ENCODE data around the gene DIPK1C.

DIPK1C gene

DNA sequence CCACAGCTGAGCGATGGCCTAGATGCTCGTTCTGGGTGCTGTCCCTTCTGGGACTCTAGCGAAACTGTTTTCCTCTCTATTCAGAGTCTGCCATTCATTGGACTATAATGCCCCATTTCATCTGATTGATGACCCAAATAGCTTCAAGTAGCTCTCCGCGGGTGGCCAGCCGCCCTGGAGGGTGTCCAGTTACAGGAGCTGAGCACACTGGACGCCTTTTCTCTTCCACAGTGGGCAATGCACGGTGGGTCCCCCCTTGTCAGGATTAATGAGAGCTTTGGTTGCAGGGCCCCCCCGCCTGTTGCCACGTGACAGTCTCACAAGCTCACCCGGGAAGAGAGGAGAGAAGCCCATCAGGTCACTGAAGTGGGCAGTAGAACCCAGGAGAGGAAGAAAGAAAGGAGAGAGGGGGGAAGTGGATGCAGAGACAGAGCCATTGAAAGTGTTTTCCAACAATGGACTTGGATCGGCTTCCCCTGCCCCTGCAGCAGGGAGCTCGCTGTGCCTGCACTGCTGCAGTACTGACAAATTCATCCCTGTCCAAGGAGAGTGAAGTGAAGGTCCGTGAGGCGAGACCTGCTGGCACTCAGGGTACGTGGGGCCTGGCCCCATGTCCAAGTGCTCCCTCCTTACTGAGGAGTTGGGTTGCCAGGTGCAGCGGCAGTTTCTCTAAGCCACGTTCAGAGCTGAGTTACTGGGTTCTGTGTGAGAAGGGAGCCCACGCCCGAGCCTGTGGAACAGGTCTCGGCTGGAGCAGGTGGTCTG lies 44.8 kb downstream of the DIPK1C start:
- H3K9me3 ChIP-seq (ENCODE audit: insufficient read depth, low read depth, low read length): no peaks in the 10 kb centered on the region
- no peak overlapping the region for H3K4me3 ChIP-seq (ENCODE audit: low read length)
- no peak overlapping the region for H3K9ac ChIP-seq (ENCODE audit: low read depth, low read length)
- no peaks in the 10 kb centered on the region for H3K36me3 ChIP-seq (ENCODE audit: insufficient read depth, low read depth, low read length)
- H3K27ac ChIP-seq (ENCODE audit: low read length): no peak overlapping the region
- H3K27me3 ChIP-seq (ENCODE audit: insufficient read depth, low read length): no peaks in the 10 kb centered on the region; the same call in 1 of the 2 replicates
- H3K4me1 ChIP-seq (ENCODE audit: insufficient read depth, low read length): no peaks in the 10 kb centered on the region; the same call in 1 of the 2 replicates

DNA sequence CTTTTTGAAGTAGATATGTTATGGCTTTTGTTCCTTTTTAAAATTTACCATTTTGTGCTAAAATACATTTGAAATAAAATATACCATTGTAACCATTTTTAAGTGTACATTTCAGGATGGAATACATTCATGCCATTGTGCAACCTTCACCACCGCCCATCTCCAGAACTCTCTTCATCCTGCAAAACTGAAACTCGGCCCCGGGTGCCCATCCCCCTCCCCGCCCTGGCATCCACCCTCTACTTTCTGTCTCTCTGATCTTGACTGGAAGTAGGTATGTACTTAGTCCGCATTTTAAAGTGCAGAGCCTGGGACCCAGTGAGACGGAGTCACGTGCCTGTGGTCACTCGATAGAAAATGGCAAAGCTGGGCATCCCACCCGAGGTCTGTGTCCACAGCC lies 45.6 kb downstream of the DIPK1C start:
- no peak overlapping the region for H3K4me3 ChIP-seq (ENCODE audit: low read length)
- no peaks in the 10 kb centered on the region; the same call in 1 of the 2 replicates for H3K27me3 ChIP-seq (ENCODE audit: insufficient read depth, low read length)
- no peak overlapping the region for H3K27ac ChIP-seq (ENCODE audit: low read length)
- H3K9me3 ChIP-seq (ENCODE audit: insufficient read depth, low read depth, low read length): no peaks in the 10 kb centered on the region
- H3K36me3 ChIP-seq (ENCODE audit: insufficient read depth, low read depth, low read length): no peaks in the 10 kb centered on the region
- H3K9ac ChIP-seq (ENCODE audit: low read depth, low read length): no peak overlapping the region
- H3K4me1 ChIP-seq (ENCODE audit: insufficient read depth, low read length): no peaks in the 10 kb centered on the region; the same call in 1 of the 2 replicates

- Histone ChIP-seq H3K9me3 (ENCODE audit: insufficient read depth, low read depth, low read length) (no peaks in the 10 kb centered on the region), H3K4me3 (ENCODE audit: low read length) (no peak overlapping the region), H3K27ac (ENCODE audit: low read length) (no peak overlapping the region), H3K9ac (ENCODE audit: low read depth, low read length) (no peak overlapping the region), H3K36me3 (ENCODE audit: insufficient read depth, low read depth, low read length) (no peaks in the 10 kb centered on the region), H3K27me3 (ENCODE audit: insufficient read depth, low read length) (no peaks in the 10 kb centered on the region; the same call in 1 of the 2 replicates), H3K4me1 (ENCODE audit: insufficient read depth, low read length) (no peaks in the 10 kb centered on the region; the same call in 1 of the 2 replicates)
These were observed 46.6 kb downstream of the DIPK1C start for GRCh38 chr18:74410441-74410992.

DNA sequence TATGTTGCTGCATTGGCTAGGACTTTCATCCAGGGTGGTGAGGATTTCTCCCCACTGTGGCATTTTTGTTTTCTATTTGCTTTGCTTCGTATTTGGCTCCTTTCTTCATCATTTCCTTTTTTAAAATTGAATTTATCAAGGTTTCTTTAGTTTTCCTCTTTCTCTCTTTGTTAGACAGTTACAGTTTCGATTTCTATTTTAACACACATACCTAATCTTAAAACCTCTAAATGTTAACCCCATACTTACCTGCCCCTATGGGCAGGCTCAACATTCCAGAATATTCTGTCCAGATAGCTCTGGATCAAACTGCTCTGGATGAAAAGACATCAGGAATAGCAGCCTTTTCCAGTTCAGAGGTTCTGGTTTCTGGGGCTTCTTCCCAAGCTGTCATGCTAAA lies 49.2 kb downstream of the DIPK1C start:
- no peak overlapping the region for H3K9ac ChIP-seq (ENCODE audit: low read depth, low read length)
- no peaks in the 10 kb centered on the region for H3K36me3 ChIP-seq (ENCODE audit: insufficient read depth, low read depth, low read length)
- no peaks in the 10 kb centered on the region; the same call in 1 of the 2 replicates for H3K4me1 ChIP-seq (ENCODE audit: insufficient read depth, low read length)
- H3K27ac ChIP-seq (ENCODE audit: low read length): no peak overlapping the region
- no peaks in the 10 kb centered on the region for H3K27me3 ChIP-seq (ENCODE audit: insufficient read depth, low read length)
- no peaks in the 10 kb centered on the region; the same call in 1 of the 2 replicates for H3K9me3 ChIP-seq (ENCODE audit: insufficient read depth, low read depth, low read length)
- H3K4me3 ChIP-seq (ENCODE audit: low read length): no peak overlapping the region

DNA sequence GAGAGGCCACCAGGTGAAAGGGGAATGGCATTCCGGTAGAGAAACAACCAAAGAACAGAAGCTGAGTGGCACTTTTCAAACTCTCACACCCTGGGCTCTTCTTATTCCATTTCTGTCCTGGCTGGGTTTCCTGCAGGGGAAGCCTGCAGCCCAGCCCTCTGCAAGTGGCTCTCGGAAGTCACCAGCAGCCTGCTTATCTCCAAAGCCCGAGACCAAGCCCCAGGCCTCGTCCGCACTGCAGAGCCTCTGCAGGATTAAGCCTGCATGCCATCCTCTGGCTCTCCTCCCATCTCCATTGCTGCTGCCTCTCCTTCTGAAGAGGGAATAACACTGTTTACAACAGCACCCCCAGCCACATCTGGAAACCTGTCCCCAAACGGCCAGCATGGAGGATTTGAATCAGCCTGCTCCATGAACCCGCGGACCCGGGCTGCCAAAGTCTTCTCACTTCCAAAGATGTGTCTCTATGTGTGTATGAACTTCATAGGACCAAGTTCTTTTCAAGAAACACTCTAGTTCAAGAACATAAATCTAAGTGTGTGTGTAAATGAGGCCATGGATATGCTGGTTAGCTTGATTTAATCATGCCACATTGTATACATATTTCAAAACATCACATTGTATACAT lies 54.2 kb downstream of the DIPK1C start:
- H3K9ac ChIP-seq (ENCODE audit: low read depth, low read length): no peak overlapping the region
- no peaks in the 10 kb centered on the region for H3K4me1 ChIP-seq (ENCODE audit: insufficient read depth, low read length)
- no peaks in the 10 kb centered on the region for H3K27me3 ChIP-seq (ENCODE audit: insufficient read depth, low read length)
- no peaks in the 10 kb centered on the region; the same call in 1 of the 2 replicates for H3K9me3 ChIP-seq (ENCODE audit: insufficient read depth, low read depth, low read length)
- H3K36me3 ChIP-seq (ENCODE audit: insufficient read depth, low read depth, low read length): no peaks in the 10 kb centered on the region
- no peak overlapping the region for H3K4me3 ChIP-seq (ENCODE audit: low read length)
- H3K27ac ChIP-seq (ENCODE audit: low read length): no peak overlapping the region

DNA sequence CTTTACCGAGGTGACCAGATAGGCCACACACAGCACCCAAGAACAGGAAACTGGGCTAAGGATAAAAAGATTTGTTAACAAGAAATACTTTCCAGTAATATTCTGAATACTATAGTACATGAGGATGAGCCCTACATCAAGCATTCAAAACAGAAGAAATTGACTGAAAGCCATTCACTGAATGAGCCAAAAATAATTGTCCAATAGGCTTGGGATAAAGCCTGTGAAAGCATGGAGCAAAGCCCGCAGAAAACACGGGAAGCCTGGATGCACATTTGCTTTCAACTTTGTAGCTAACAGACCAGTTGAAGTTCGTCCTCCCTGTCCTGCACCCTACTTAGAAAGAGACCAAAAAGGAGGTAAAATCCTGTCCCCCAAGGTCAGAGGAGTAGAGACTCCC lies 56.3 kb downstream of the DIPK1C start:
- Histone ChIP-seq H3K4me3 (ENCODE audit: low read length) (no peak overlapping the region), H3K4me1 (ENCODE audit: insufficient read depth, low read length) (no peaks in the 10 kb centered on the region), H3K27me3 (ENCODE audit: insufficient read depth, low read length) (no peaks in the 10 kb centered on the region), H3K36me3 (ENCODE audit: insufficient read depth, low read depth, low read length) (no peaks in the 10 kb centered on the region), H3K9me3 (ENCODE audit: insufficient read depth, low read depth, low read length) (no peaks in the 10 kb centered on the region; the same call in 1 of the 2 replicates), H3K27ac (ENCODE audit: low read length) (no peak overlapping the region), H3K9ac (ENCODE audit: low read depth, low read length) (no peak overlapping the region)

DNA sequence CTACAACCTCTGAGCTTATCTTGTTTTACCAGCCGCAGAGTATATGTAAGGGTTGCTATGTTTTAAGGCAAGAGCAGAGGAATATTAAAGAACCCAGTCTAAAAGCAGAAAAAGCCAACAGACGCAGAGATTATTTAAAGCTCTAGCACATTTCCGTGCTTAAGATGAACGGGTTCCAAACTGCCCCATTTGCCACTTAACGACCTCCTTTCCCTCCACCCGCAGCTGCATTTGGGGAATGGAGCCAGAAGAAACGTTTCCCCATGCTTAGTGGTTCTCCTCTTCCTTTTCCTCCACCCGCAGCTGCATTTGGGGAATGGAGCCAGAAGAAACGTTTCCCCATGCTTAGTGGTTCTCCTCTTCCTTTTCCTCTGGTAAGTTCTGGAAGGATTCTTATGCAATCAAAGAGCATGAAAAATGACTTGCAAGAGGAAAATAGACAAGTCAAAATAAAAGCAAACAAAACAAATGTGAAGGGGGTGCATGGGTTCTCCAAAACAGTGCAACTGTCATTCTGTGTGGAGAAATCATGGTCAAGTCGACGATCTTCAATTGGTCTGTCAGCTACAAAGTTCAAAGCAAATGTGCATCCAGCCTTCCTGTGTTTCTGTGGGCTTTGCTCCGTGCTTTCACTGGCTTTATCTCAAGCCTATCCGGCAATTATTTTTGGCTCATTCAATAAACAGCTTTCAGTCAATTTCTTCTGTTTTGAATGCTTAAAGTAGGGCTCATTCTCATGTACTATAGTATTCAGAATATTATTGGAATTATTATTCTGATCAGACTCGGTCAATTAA lies 57.8 kb downstream of the DIPK1C start:
- H3K9me3 ChIP-seq (ENCODE audit: insufficient read depth, low read depth, low read length): no peaks in the 10 kb centered on the region
- H3K9ac ChIP-seq (ENCODE audit: low read depth, low read length): no peak overlapping the region
- no peaks in the 10 kb centered on the region for H3K36me3 ChIP-seq (ENCODE audit: insufficient read depth, low read depth, low read length)
- no peaks in the 10 kb centered on the region for H3K27me3 ChIP-seq (ENCODE audit: insufficient read depth, low read length)
- H3K4me3 ChIP-seq (ENCODE audit: low read length): no peak overlapping the region
- no peak overlapping the region for H3K27ac ChIP-seq (ENCODE audit: low read length)
- H3K4me1 ChIP-seq (ENCODE audit: insufficient read depth, low read length): no peaks in the 10 kb centered on the region

DNA sequence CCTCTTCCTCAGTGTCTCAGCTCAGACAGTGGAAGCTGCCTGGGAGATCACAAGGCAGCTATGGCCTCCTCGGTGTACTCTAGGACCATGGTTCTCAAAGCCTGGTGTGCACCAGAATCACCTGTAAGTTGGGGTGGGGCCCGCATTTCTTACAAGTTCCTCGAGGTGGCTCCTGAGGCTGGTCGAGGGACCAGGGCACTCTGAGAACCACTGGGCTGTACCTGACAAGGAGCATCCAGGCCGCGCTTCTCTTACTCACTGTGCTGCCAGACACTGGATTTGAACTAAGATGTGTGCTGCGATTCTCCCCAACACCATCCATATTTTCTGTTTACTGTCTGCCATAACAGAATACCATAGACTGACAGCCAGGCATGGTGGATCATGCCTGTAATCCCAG lies 59.5 kb downstream of the DIPK1C start:
- no peak overlapping the region for H3K4me3 ChIP-seq (ENCODE audit: low read length)
- no peaks in the 10 kb centered on the region for H3K27me3 ChIP-seq (ENCODE audit: insufficient read depth, low read length)
- no peaks in the 10 kb centered on the region for H3K4me1 ChIP-seq (ENCODE audit: insufficient read depth, low read length)
- H3K9me3 ChIP-seq (ENCODE audit: insufficient read depth, low read depth, low read length): no peaks in the 10 kb centered on the region
- H3K36me3 ChIP-seq (ENCODE audit: insufficient read depth, low read depth, low read length): no peaks in the 10 kb centered on the region
- H3K9ac ChIP-seq (ENCODE audit: low read depth, low read length): no peak overlapping the region
- no peak overlapping the region for H3K27ac ChIP-seq (ENCODE audit: low read length)

DNA sequence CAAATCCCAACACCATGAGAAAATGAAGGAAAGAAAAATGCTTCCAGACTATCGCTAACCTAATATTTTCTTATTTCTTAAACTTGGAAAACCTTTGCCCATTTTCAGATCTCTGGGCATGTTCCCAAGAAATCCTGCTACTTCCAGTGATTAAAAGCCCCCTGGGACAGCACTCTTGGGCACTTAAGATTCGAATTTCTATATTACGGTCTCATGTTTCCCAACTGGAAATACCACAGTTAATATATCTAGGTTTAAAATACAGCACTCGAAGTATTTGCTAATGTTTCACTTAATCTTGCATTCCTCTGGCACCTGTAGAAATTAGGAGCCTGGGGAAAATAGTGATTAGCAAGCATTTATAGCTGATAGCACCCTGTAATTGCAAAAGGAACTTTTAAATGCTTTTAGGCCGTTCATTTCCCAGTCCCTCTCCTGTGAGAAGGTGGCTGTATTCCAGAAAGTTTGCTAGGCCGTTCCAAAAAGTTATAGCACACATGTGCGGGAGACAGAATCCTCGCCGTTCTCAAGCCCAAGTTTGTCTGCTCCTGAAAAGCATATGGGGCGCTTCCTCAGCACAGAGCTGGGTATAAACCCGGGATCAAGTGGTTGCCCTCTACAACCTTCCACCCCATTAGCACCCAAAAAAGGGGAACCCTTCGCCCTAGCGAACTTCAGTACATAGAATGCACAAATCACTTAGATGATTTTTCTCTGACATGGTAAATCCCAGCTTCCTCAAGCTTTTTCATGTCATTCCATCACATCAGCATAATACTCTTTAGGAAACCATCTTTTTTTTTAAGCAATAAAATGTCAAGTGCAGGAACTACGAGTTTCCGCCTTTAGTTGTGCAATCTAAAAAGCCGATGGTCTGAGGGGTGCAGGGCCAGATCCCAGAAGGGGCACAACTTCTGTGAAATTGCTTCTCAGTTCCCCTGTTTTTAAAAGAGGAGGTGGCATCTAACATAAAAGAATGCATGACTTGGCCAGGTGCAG lies 60.6 kb downstream of the DIPK1C start:
- Histone ChIP-seq H3K36me3 (ENCODE audit: insufficient read depth, low read depth, low read length) (no peaks in the 10 kb centered on the region), H3K27me3 (ENCODE audit: insufficient read depth, low read length) (no peaks in the 10 kb centered on the region), H3K4me1 (ENCODE audit: insufficient read depth, low read length) (no peaks in the 10 kb centered on the region), H3K9me3 (ENCODE audit: insufficient read depth, low read depth, low read length) (no peaks in the 10 kb centered on the region), H3K27ac (ENCODE audit: low read length) (no peak overlapping the region), H3K4me3 (ENCODE audit: low read length) (no peak overlapping the region), H3K9ac (ENCODE audit: low read depth, low read length) (no peak overlapping the region)

DNA sequence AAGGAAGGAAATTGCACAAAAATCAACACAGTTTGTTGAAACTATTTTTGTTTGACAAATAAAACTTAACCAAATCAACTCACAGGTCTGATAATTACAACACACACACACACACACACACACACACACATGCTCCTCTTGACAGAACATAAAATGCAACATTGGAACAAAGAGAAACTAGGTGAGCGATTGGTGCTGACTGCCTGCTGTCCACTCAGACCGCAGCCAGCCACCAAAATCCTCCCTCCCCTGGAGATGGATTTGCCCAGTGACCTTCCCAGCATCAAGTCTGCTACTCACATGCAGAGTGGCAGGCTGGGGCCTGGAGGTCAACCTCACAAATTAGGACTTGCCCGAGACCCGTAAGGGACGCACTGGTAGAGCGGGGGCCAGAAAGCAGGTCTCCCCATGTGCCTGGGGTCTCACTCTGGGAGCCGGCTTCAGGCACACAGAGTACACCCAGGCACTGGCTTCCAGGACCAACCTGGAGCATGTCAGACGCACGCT lies 61.4 kb downstream of the DIPK1C start:
- Histone ChIP-seq H3K4me1 (ENCODE audit: insufficient read depth, low read length) (no peaks in the 10 kb centered on the region), H3K27ac (ENCODE audit: low read length) (no peak overlapping the region), H3K27me3 (ENCODE audit: insufficient read depth, low read length) (no peaks in the 10 kb centered on the region), H3K36me3 (ENCODE audit: insufficient read depth, low read depth, low read length) (no peaks in the 10 kb centered on the region), H3K9ac (ENCODE audit: low read depth, low read length) (no peak overlapping the region), H3K9me3 (ENCODE audit: insufficient read depth, low read depth, low read length) (no peaks in the 10 kb centered on the region), H3K4me3 (ENCODE audit: low read length) (no peak overlapping the region)

Data from iPS-20b (cell line).